Uterine smooth muscle cell (primary cell): Measurements from ENCODE around the gene ZNF792. TPM values are rescaled to one million over a fixed set of nuclear protein-coding genes. Genes with fewer than 3 reads are reported as not detected.

ENCODE experiments used
- total RNA-seq: library from RNA; depleted of rRNA; stranded (reverse); fragments of >200 nt; gene quantifications from 2 replicates; pipeline ENCODE4 v1.2.3, GENCODE V29; 2014

The ZNF792 gene
- total RNA-seq = 3.0 and 5.1 TPM in 2 replicates

GRCh38 chr19:34963573-34964406, at the start of gene ZNF792:
Gene ZNF792 (minus strand): TSS chr19:34964229. CDS start chr19:34963662, 567 bp downstream.

GRCh38 chr19:34999498-35000337, 35.7 kb upstream of the ZNF792 start, which contains the start of gene GRAMD1A:
Gene GRAMD1A (plus strand): TSS chr19:35000323. CDS start chr19:35000479, 156 bp downstream.

GRCh38 chr19:34926685-34927375, 37.2 kb downstream of the ZNF792 start, which contains the start of gene ZNF30:
Gene ZNF30 (plus strand): TSS chr19:34926903. CDS start chr19:34929948, 3,045 bp downstream.

Other genes with a start within 250 kb of the ZNF792 start
- 16.0 and 18.2 TPM in 2 replicates for gene ZNF181, start 230.0 kb downstream of the ZNF792 start, total RNA-seq
- 5.6 and 7.1 TPM in 2 replicates for gene ZNF599, start 191.0 kb downstream of the ZNF792 start, total RNA-seq
- 2.2 and 2.4 TPM in 2 replicates for gene ZNF30, start 37.3 kb downstream of the ZNF792 start, total RNA-seq
- 21.7 and 29.6 TPM in 2 replicates for gene GRAMD1A, start 36.1 kb upstream of the ZNF792 start, total RNA-seq
- gene SCN1B, start 66.2 kb upstream of the ZNF792 start, total RNA-seq = 4.0 and 4.1 TPM in 2 replicates
- not detected in 2 replicates for gene HPN, start 77.5 kb upstream of the ZNF792 start, total RNA-seq
- gene FXYD3, start 151.6 kb upstream of the ZNF792 start, total RNA-seq = not detected in 2 replicates
- under 0.01 and 0.25 TPM in 2 replicates for gene LGI4, start 170.8 kb upstream of the ZNF792 start, total RNA-seq
- 0.33 and 0.87 TPM in 2 replicates for gene FXYD1, start 174.6 kb upstream of the ZNF792 start, total RNA-seq
- not detected in 2 replicates for gene FXYD7, start 179.0 kb upstream of the ZNF792 start, total RNA-seq
- 21.2 and 25.8 TPM in 2 replicates for gene FXYD5, start 190.5 kb upstream of the ZNF792 start, total RNA-seq